ENCODE results near the gene CS.

GRCh38 chr12:56260921-56261320 is 39.2 kb downstream of the CS start:
- TF ChIP-seq, protein P1, sequence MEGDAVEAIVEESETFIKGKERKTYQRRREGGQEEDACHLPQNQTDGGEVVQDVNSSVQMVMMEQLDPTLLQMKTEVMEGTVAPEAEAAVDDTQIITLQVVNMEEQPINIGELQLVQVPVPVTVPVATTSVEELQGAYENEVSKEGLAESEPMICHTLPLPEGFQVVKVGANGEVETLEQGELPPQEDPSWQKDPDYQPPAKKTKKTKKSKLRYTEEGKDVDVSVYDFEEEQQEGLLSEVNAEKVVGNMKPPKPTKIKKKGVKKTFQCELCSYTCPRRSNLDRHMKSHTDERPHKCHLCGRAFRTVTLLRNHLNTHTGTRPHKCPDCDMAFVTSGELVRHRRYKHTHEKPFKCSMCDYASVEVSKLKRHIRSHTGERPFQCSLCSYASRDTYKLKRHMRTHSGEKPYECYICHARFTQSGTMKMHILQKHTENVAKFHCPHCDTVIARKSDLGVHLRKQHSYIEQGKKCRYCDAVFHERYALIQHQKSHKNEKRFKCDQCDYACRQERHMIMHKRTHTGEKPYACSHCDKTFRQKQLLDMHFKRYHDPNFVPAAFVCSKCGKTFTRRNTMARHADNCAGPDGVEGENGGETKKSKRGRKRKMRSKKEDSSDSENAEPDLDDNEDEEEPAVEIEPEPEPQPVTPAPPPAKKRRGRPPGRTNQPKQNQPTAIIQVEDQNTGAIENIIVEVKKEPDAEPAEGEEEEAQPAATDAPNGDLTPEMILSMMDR (IDR thresholded peaks at IDR 0.05), result no peak
- TF ChIP-seq EZH2 (IDR thresholded peaks at IDR 0.05), result no peak

Data from neural progenitor cell (in vitro differentiated cells).